NCI-H146 treated with DMSO at 0.1 percent for 48 hours (cell line): ENCODE data around the gene OTC.

Experiments used
- DNase-seq: peaks from one replicate; lab custom pipeline; 2025; ENCODE audit not compliant: unreplicated experiment; lab: John Stamatoyannopoulos, UW

OTC gene

DNA sequence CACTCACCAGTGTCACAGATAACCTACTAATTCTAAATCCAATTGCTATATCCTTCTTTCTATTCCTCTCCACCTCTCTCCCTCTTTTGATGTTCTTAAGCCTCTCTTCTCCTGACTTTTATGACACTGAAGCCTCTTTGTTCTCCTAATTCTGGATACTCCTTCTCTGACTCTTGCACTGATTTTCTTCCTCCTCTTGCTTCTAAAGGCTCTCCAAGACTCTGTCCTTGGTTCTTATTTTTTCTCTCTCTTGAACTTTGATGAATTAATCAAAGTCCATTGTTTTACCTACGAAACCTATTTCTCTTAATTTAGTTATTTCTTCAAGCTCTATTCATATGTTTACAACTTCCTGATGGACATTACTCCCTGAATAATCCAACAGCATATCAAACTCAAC is 113.3 kb downstream of the OTC start:
- DNase-seq: no peak

- DNase-seq: no peak
These were observed 116.3 kb downstream of the OTC start for GRCh38 chrX:38468563-38469157.
